Fibroblast of the conjunctiva (primary cell): Measurements from ENCODE around the gene CEMIP2.
"Not testable (repeated sequence)": the region's sequence is repeated elsewhere in the genome, so short reads cannot be mapped to it uniquely, and the experiment has no call there.

Experiments
- DNase-seq: peaks from one replicate; pipeline ENCODE4 v3.0.0-alpha.2; 2010; ENCODE audit warnings: low read depth

CEMIP2 gene

DNA sequence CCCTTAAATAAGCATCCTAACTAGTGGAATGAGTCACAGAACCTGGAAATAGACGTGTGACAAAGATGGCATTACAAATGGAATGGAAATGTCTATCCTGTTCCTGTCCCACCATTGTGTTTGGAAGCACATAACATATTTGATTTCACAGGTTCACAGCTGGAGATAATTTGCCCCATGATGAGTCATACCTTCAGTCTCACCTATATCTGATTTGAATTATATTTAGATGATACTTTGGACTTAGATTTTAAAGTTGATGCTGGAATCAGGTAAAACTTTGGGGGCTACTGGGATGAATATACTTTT lies 92.5 kb downstream of the CEMIP2 start:
- no peak for DNase-seq

DNA sequence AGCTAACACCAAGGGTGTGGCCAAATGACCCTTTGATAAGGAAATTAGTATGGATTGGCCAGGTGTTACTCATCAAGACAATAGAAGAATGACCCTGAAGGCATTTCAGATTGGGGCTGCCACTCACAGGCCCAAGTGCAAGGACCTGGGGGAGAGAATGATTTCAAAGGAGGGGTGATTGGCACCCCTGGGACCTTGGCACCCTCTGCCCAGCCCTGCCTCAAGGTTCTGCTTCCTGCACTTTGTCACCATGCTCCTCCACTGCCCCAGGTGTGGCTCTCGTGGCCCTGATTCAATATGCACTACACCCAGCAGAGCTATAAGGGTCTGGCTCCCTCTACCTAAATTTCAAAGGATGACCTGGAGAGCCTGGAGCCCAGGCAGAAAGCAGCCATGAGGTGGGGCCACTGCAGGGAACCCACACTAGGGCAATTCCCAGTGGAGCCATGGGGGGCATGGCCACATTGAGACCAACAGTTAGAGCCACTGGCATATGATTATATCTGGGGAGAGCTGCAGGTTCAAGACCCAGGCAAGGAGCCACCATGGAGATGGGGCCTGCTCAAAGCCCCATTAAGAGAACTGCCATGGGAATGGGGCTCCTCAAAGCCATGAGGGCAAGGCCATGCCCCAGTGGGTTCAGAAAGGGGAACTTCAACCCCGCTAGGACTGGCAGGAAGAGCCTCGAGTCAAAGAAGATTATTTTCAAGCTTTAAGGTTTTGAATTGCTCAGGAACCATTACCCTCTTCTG lies 93.0 kb downstream of the CEMIP2 start:
- no peak for DNase-seq

DNA sequence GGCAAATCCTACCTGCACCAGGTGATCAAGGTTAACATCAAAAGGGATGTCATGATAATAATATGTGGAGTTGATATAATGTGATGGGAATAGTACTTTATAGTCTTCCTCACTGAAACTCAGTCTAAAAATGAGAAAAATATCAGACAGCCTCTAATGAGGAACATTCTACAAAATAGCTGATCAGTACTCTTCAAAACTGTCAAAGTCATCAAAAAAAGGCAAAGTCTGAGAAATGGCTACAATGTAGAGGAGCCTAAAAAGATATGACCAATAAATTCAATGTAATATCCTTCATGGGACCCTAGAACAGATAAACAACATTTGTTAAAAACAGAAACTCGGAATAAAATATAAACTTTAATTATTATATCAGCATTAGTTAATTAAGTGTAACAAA lies 95.7 kb downstream of the CEMIP2 start:
- DNase-seq, result no peak

DNA sequence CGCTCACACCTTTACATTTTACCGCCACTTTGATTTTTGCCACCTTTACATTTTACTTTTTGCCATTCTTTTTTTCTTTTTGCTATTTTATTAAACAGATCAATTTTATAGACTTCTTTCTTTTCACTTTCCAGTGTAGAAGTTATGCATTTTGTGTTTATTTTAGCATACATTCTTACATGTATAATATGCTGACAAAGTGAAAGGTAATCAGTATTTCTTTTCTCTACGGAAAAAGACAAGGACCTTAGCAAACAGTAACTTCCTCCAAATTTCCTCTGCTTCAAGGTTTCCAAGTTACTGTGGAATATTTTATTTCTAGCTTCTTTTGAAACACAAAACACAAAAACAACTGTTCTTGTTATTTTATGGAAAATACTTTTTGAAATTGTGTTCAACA lies 97.0 kb downstream of the CEMIP2 start:
- no peak for DNase-seq

DNA sequence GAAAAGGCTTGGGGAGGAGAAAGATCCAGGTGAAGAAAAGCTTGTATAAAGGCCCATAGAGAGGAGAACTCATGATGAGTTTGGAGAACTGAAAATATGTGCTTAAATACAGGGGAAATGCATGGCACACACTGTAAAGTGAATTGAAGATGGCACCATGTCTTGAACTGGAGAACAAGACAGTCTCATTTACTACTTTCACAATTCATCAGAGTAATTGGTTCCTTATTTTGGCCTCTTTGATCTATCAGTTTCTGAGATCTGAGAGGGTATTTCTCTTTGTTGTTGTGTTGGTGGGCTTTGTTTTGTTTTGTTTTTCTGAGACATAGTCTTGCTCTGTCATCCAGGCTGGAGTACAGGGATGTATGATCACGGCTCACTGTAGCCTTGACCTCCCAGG lies 98.2 kb downstream of the CEMIP2 start:
- no peak for DNase-seq

DNA sequence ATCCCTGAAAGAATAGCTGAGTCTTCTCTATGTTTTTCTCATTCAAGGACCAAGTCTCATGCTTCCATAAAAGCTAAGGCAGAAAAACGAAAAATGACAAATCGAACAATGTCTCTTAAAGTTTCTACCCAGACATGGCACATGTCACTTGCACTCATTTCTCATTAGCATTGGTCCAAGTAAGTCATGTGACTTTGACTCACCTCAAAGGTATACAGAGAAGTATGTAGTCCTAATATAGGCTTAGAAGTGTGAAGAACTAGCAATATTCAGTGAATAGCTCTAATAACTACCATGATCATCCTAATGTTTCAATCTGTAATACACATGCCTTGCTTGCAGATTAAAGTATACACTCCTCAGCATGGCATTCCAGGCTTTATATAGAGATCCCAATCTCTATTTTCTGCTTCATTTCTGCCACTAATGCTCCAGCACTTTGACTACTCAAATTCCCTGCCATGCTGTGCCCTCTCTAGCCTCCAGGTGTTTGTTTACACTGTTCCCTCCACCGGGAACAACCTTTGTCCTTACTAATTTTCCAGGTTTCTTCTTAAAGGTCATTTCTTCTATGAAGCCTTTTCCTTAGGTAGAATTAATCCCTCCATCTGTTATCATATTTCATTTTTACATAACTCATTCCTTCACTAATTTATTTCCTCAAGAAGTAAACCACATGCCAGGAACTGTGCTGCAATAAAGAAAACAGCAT lies 98.9 kb downstream of the CEMIP2 start:
- DNase-seq, result no peak

DNA sequence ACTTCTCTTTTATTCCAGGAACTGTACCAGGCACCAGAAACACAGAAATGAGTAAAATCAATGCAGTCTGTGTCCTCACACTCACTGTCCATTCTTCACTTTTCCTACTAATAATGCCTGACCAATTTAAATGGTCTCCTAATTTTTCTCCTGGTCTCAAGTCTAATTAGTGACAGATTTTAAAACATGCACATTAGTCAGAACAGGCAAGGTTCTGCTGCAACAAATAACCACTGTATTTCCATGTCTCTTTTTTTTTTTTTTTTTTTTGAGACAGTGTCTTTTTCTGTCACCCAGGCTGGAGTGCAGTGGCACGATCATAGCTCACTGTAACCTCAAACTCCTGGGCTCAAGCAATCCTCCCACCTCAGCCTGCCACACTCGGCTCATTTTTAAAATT lies 99.6 kb downstream of the CEMIP2 start:
- DNase-seq, result no peak

DNA sequence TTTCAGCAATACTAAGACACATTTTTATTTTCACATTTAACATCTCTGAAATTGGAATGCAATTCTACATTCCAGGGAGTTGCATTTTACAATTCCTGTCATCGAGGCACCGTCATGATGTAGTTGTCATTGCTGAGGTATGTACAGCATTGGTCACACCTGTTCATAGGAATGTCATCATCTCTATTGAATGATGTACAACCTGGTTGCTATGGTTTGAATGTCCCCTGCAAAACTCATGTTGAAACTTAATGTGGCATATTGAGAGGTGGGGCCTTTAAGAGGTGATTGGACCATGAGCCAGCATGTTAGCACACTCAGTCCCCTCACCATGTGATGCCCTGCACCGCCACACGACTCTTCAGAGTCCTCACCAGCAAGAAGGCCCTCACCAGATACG lies 103.1 kb downstream of the CEMIP2 start:
- no peak for DNase-seq

DNA sequence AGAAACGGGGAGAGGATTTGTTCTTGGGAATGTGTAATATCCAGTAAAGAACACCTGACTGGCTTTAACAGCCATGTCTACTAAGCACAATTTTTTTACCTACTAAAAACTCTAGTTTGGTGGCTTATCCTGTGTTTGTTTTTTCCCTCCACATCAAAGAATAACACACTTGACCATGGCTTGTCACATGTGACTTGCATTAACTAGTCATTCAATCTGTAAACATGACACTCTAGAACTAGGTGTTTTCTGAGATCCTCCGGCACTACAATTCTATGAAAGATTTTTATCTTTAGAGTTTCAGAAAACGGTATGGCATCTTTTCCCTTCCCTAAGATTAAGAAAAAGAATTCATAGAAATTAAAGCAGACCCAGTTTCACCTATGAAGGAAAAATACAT lies 103.7 kb downstream of the CEMIP2 start:
- no peak for DNase-seq

DNA sequence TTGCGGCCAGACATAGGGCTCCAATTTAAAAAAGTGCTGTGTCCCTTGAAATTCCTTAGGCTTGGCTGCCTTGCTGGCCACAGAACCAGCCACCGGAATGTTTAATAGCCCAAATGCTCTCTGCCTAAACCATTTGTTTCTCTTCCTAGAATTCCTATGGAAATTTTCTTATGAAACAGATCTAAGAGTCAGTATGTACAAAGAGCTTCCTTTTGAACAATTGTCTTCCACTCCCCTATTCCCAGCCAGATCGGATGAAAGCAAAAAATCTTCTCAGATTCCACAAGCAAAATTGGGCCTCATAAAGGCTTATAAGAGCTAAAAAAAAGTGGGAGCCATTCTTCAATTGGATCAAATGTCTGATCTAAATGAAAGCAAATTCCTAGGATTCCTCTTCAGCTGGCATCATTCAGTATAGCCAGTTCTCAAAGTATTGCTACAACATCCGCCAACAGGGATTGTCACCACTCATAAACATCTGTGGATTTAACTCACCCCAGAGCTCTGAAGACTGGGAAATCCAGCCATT lies 104.3 kb downstream of the CEMIP2 start:
- no peak for DNase-seq

DNA sequence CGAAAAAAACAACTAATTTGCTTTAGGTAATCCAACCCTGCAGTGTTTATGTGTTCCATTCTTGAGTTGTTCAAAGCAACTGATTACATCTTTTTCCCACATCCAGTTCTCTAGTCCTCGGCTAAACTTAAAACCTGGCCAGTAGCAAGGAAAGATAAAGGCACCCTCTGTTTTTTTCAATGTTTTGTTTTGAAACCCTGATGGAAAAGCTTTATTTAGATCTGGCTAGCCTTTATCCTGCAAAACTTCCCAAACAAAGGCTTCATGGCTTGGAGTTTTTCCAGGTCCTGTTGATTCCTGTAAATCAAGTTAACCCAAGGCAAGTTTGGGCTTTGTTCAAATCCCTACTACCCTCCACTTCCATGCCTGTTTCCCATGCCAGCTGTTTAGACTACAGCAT lies 105.1 kb downstream of the CEMIP2 start:
- no peak for DNase-seq

DNA sequence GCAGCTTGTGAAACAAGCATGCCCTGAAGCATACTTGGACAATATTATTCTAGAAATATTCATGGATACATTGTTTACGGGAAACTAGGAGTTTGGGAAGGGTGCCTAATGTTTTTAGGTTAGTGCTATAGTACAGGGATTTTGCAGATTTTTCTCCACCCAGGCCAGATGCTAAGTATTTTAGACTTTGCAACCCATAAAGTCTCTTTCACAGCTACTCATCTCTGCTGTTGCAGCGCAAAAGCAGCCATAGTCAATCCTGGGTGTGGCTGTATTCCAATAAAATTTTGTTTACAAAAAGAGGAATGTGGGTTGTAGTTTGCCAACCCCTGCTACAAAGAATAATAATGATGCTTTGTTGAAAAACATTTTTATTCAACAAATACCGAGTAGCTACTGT lies 106.2 kb downstream of the CEMIP2 start:
- no peak for DNase-seq

DNA sequence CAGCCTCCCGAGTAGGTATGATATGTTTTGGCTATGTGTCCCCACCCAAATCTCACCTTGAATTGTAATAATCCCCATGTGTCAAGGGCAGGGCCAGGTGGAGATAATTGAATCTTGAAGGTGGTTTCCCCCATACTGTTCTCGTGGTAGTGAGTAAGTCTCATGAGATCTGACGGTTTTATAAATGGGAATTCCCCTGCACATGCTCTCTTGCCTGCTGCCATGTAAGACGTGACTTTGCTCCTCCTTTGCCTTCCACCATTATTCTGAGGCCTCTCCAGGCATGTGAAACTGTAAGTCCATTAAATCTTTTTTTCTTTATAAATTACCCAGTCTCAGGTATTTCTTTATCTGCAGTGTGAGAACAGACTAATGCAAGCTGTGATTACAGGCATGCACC lies 111.0 kb downstream of the CEMIP2 start:
- not testable (repeated sequence) for DNase-seq

DNA sequence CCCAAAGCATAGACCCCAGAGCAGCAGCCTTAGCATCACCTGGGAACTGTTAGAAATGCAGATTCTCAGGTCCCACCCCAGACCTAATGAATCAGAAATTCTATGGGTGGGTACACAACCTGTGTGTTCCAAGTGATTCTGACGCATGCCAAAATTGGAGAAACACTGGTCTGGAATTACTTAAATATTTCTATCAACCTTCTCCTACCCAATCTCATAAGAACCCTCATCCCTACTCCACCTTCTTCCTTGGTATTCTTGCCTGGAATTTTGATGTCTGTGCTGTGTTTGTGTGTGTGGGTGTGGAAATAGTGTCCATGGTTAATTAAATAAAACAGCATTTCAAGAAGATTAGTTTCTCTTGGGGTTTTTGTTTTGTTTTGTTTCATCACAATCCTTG lies 111.8 kb downstream of the CEMIP2 start:
- DNase-seq, result no peak

DNA sequence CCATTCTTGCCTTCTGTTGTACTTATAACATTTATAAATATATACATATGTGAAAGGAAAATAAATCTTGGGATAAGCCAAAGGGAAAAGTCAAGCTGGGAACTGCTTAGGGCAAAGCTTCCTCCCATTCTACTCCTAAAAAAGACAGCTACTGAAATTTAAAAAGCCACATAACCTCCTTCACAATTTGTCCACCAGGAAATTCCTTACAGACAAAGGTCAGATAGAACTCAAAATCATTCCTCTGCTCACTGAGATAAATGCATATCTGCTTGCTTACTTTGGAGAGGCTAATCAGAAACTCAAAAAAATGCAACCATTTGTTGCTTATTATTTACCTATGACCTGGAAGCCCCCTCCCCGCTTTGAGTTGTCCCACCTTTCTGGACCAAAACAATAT lies 112.5 kb downstream of the CEMIP2 start:
- no peak for DNase-seq

DNA sequence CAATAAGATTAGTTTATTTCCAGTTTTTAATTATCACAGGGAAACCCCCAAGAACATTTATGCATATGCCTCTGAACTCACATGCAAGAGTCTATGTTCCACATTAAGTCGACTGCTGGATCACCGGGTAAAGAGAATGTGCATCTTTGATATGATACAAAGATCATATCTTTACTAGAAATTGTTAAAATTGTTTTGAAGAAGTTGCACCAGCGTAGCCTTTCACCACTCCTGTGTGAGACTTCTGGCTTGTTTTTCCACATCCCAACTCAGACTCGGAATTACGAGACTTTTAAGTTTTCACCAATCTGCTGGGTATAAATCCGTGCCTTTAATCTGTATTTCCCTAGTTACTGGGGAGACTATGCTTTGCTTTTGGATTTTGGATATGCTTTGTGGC lies 113.2 kb downstream of the CEMIP2 start:
- DNase-seq, result no peak

DNA sequence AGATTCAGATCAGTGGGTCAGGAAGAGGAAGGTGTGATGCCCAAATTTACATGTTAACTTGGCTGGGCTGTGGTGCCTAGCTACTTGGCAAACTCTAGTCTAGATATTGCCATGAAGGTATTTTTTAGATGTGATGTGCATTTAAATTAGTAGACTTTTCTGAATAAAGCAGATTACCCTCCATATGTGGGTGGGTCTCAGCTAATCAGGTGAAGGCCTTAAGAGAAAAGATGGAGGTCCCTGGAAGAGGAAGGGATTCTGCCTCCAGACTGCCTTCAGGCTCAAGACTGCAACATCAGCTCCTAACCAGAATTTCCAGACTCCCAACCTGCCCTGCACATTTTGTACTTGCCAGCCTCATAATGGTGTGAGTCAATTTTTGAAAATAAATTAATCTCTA lies 115.8 kb downstream of the CEMIP2 start:
- DNase-seq, result no peak

DNA sequence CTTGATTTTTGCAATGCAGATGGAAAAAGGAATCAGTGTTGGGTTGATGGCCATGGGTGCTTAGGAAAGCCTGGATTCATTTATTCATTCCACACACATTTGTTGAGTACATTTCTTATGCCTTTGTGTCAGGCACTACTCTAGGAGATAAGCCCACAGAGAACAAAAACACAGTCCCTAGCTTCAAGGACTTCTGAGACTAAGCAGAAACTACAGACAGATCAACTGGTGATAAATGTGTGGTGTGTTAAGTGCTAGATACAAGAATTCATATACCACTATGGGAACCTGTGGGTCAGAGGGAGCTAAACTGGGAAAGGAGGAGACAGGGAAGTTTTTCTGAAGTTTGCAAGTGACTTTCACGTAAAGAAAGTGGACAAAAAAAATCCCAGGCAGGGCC lies 119.9 kb downstream of the CEMIP2 start:
- no peak for DNase-seq

DNA sequence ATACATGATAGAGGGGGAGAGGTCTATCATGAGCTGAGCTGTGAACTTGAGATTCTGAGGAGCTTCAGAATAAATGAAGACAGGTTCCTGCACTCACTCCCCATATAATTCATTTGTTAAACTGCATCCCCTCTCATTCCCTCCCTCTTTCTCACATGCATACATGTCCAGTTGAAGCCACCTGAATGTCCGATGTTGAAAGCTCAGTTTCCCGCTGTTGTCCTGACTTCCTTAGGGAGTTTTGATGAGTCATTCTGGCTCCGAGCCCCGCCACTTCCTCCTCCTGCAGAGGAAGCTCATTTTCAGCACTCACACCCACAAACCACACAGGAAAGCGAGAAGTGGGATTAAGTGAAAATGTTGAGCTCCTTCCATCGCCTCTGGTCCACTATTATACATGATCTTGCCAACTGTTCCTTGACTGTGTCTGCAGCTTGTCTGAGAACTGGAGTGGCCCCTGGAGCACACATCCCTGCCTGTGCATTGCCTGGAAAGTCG lies 121.2 kb downstream of the CEMIP2 start:
- peak; percentile 29 for DNase-seq

DNA sequence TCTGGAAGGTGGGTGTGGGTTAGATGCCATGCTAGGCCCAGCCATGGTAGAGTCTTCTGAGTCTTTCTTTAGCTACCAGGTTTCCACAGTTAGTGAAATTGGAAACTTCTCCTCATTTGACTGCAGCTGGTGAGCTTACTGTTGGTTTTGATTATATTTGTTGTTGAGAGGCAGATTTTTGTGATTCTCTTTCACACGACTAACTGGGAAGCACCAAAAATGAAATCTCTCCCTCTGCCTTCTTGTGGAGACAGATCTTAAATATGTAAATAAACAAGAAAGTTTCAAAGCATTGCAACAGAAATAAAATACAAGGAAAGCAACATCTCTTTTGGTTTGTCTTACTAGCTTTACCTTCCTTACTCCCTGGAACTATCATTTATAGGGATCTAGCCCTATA lies 122.2 kb downstream of the CEMIP2 start:
- DNase-seq, result peak; percentile 14

DNA sequence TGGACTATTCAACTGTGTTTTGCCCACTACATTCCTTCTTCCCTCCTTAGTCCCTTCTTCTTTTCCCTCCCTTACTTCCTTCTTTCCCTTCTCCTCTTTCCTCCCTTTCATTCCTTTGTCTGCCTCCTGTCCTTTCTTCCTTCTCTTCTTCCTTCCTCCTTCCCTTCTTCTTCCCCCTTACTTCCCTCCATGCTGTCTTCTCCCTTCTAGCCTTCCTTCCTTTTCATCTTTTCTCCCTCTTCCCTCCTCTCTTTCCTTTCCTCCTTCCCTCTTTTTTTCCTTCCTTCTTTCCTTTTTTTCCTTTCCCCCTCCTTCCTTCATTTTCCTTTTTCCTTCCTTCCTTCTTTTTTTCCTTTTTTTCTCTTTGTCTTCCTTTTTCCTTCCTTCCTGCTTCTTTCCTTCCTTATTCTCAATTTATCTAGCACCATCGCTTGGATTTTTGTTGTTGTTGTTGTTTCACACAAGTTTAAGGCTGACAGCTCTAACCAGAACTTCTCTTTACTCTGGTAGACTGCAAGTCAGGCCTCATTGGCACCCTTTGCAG lies 123.4 kb downstream of the CEMIP2 start:
- no peak for DNase-seq

DNA sequence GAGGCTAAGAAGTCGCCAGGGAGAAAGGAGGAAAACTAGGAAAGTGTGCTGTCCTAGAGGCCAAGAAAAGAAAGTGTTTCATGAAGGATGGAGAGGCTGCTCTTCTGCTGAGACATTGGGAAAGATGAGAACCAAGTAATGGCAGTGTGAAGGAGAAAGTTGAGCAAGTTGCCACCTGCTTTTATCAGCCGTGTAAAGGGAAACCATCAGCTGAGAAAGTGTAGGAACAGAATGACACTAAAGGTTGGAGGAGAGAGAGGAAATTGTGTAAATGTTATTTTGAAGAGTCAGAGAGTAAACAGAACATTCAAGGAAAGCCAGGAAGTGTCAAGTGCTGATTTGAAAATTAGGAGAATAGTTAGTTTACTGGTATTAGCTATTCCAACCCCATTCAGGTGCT lies 125.0 kb downstream of the CEMIP2 start:
- DNase-seq, result no peak

DNA sequence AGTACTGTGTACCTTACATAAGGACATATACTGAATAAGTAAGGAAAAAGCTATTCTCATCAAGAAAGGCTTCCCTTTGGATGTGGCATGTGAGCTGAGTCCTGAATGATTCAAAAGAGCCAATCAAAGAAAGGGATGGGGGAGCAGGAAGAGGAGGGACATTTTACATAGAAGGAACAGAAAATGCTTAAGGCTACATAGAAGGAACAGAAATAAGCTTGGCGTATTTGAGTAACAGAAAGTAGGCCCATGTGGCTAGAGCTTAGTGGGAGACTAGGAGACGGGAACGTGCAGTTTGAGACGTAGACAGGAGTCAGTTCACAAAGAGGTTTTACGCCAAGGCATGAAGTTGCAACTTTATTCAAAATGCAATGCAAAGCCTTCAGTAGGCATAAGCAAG lies 126.3 kb downstream of the CEMIP2 start:
- no peak for DNase-seq
